Forelimb muscle (tissue), 1 donor: ENCODE results near the gene VPS52. TPM values are rescaled to one million over a fixed set of nuclear protein-coding genes. Genes with fewer than 3 reads are reported as not detected.

Experiments used
- DNase-seq: peaks from one replicate; pipeline ENCODE4 v3.0.0-alpha.2; 2013; ENCODE audit warnings: low read depth
- polyA plus RNA-seq: library from polyadenylated mRNA; unstranded; fragments of 120-200 nt; gene quantifications from one replicate; pipeline ENCODE4 v1.2.1, GENCODE V29; 2013; ENCODE audit not compliant: insufficient read length

Gene VPS52
- polyA plus RNA-seq, 1 donor, result 45.3 TPM

- no peak for DNase-seq
Measured at GRCh38 chr6:33209856-33210255, 61.8 kb downstream of the VPS52 start.

- no peak for DNase-seq
Measured at GRCh38 chr6:33208091-33208967, 63.3 kb downstream of the VPS52 start, which contains the start of gene RING1. Gene RING1 (plus strand): TSS chr6:33208500. CDS start chr6:33208823, 323 bp downstream.

- no peak for DNase-seq
Measured at GRCh38 chr6:33207552-33208090, 64.1 kb downstream of the VPS52 start.

- DNase-seq, result no peak
Measured at GRCh38 chr6:33206864-33207551, 64.7 kb downstream of the VPS52 start.

GRCh38 chr6:33206027-33206863, 65.4 kb downstream of the VPS52 start:
- DNase-seq, result no peak

GRCh38 chr6:33205191-33206026, 66.3 kb downstream of the VPS52 start:
- DNase-seq, result no peak

- DNase-seq, result peak; percentile 70
Measured at GRCh38 chr6:33204415-33205190, 67.1 kb downstream of the VPS52 start, which contains the start of gene HSD17B8. Gene HSD17B8 (plus strand): TSS chr6:33204655. CDS start chr6:33204669, 14 bp downstream.

- no peak for DNase-seq
Measured at GRCh38 chr6:33204165-33204414, 67.6 kb downstream of the VPS52 start.

- no peak for DNase-seq
Measured at GRCh38 chr6:33203443-33204164, 68.1 kb downstream of the VPS52 start.

- DNase-seq, result no peak
Measured at GRCh38 chr6:33202799-33203198, 68.9 kb downstream of the VPS52 start.

GRCh38 chr6:33201935-33202334, 69.7 kb downstream of the VPS52 start:
- DNase-seq, result no peak

GRCh38 chr6:33201147-33201545, 70.5 kb downstream of the VPS52 start:
- DNase-seq, result no peak

Other genes starting within 250 kb of the VPS52 start
- 15.1 TPM for gene HLA-DPA1, start 198.2 kb downstream of the VPS52 start, polyA plus RNA-seq
- gene HLA-DPB1, start 195.9 kb downstream of the VPS52 start, polyA plus RNA-seq, result 9.5 TPM
- 41.7 TPM for gene COL11A2, start 79.4 kb downstream of the VPS52 start, polyA plus RNA-seq
- 40.7 TPM for gene RXRB, start 71.2 kb downstream of the VPS52 start, polyA plus RNA-seq
- gene SLC39A7, start 71.0 kb downstream of the VPS52 start, polyA plus RNA-seq, result 75.0 TPM
- 11.6 TPM for gene HSD17B8, start 67.2 kb downstream of the VPS52 start, polyA plus RNA-seq
- gene RING1, start 63.4 kb downstream of the VPS52 start, polyA plus RNA-seq, result 29.4 TPM
- gene RPS18, start 199 bp upstream of the VPS52 start, polyA plus RNA-seq, result 4,951 TPM
- gene B3GALT4, start 5.2 kb upstream of the VPS52 start, polyA plus RNA-seq, result 1.6 TPM
- gene WDR46, start 17.4 kb upstream of the VPS52 start, polyA plus RNA-seq, result 52.7 TPM
- 43.7 TPM for gene PFDN6, start 17.7 kb upstream of the VPS52 start, polyA plus RNA-seq
- 54.4 TPM for gene RGL2, start 27.1 kb upstream of the VPS52 start, polyA plus RNA-seq
- 20.3 TPM for gene TAPBP, start 42.2 kb upstream of the VPS52 start, polyA plus RNA-seq
- 13.4 TPM for gene ZBTB22, start 45.9 kb upstream of the VPS52 start, polyA plus RNA-seq
- gene DAXX, start 51.1 kb upstream of the VPS52 start, polyA plus RNA-seq, result 29.5 TPM
- 18.0 TPM for gene KIFC1, start 119.9 kb upstream of the VPS52 start, polyA plus RNA-seq
- gene PHF1, start 139.1 kb upstream of the VPS52 start, polyA plus RNA-seq, result 48.4 TPM
- 123 TPM for gene CUTA, start 146.2 kb upstream of the VPS52 start, polyA plus RNA-seq
- 28.1 TPM for gene SYNGAP1, start 148.2 kb upstream of the VPS52 start, polyA plus RNA-seq
- gene ZBTB9, start 182.7 kb upstream of the VPS52 start, polyA plus RNA-seq, result 5.8 TPM